NCI-H82 (cell line): ENCODE measurements around the gene TGM3.

Experiments used
- DNase-seq: peaks from one replicate; lab custom pipeline; 2025; lab: John Stamatoyannopoulos, UW

TGM3 gene, protein sequence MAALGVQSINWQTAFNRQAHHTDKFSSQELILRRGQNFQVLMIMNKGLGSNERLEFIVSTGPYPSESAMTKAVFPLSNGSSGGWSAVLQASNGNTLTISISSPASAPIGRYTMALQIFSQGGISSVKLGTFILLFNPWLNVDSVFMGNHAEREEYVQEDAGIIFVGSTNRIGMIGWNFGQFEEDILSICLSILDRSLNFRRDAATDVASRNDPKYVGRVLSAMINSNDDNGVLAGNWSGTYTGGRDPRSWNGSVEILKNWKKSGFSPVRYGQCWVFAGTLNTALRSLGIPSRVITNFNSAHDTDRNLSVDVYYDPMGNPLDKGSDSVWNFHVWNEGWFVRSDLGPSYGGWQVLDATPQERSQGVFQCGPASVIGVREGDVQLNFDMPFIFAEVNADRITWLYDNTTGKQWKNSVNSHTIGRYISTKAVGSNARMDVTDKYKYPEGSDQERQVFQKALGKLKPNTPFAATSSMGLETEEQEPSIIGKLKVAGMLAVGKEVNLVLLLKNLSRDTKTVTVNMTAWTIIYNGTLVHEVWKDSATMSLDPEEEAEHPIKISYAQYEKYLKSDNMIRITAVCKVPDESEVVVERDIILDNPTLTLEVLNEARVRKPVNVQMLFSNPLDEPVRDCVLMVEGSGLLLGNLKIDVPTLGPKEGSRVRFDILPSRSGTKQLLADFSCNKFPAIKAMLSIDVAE

DNA sequence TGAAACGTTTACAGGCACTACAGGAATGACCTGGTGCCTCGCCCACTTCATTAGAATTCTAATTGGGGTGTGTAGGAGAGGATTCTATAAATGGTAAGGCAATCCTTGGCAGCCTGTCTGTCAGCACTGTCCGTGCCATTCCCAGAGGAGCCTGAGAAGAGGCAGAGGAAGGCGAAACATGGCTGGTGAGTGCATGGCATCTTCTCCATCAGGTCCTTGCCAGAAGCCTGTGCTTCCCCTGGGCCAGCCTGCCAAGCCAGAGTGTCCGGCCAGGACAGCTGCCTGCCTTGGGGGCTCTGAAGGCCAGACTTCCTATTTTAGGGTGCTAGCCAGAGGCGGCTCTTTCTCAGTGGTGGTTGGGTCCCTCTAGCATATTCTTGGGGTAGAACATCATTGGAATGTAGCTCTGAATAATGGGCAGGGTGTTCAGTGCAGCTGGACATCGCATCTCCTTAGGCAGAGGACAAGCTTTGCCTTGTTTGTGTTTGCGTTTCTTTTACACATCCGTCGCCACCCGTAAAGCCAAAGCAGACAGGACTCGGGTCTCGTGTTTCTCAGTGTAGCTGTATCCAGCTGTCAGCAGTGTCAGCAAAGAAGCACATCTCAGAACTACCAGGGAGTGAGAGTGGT is at the start of gene TGM3:
Gene TGM3, plus strand, starts transcription at position 116 of the 630 bp plus-strand sequence. Its CDS starts 63 bp downstream, at position 179.
- DNase-seq = no peak

GRCh38 chr20:2246069-2246491 is 49.7 kb upstream of the TGM3 start:
- DNase-seq = peak; percentile 50

DNA sequence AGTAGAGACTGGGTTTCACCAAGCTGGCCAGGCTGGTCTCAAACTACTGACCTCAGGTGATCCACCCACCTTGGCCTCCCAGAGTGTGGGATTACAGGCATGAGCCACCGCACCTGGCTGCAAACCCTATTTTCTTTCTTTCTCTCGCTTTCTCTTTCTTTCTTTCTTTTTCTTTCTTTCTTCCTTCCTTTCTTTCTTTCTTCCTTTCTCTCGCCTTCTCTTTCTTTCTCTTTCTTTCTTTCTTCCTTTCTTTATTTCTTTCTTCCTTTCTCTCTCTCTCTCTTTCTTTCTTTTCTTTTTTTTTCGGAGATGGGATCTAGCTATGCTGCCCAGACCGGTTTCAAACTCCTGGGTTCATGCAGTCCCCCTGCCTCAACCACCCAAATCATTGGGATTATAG is 47.0 kb upstream of the TGM3 start:
- DNase-seq = no peak

DNA sequence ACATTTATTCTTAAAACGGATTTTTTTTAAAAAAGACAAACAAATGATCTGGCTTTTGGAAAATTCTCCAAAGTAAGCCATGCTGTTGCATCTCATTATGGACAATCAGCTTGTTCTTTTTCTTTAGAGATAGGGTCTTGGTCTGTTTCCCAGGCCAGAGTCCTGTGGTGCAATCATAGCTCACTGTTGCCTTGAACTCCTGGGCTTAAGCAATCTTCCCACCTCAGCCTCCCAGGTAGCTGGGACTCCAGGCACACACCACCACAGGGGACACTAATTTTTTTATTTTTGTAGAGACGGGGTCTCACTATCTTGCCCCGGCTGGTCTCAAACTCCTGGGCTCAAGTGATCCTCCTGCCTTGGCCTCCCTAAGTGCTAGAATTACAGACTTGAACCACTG is 45.9 kb upstream of the TGM3 start:
- DNase-seq = no peak

DNA sequence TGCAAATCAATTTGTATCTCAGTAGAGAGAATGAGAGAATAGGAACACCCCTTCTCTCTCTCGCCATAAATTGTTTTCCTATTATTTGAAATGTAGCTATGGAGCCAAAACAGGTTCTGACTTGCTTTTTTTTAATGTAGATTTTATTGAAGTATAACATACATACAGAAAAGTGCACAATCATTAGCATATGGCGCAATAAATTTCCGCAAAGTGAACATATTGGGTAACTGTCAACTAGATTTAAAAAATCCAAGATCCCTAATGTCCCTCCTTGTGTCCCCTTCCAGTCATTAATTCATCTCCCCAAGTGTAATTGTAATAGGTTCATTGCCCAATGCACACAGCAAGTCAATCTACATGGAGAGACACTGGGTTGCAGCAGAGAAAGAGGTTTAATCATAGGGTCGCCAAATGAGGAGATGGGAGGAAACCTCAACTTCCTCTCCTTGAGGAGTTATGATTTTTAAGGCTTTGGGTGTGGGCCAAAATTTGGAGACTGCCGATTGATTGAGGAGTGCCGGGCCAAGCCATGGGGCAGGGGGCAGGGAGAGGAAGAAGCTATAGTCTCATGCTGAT is 43.3 kb upstream of the TGM3 start:
- no peak for DNase-seq

DNA sequence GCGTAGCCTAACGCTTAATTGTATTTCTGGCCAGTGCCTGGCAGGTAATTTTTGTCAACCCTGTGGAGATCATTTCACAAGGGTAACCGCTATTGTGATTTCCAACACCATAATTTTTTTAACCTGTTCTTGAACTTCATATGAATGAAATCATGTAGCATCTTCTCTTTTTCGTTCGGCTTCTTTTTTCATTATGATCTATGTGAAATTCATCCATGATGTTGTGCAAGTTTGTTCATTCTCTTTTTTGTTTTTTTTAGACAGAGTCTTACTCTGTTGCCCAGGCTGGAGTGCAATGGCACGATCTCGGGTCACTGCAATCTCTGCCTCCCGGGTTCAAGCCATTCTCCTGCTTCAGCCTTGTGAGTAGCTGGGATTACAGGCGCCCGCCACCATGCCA is 42.5 kb upstream of the TGM3 start:
- DNase-seq = no peak

DNA sequence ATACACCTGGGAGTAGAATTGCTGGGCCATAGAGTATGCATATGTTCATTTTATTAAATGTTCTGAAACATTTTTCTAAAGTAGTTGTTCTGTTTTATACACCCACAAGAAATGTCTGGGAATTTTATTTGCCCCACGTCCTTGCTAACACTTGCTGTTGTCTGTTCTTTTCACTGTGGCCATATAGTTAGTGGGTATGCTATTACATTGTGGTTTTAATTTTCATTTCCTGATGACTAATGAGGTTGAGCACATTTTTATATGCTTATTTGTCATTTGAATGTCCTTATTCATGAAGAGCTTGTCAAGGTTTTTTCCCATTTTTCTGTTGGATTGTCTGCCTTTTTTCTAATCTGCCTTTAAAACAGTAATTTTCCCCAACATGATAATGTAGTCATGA is 41.5 kb upstream of the TGM3 start:
- DNase-seq = no peak

- DNase-seq = no peak
Measured at GRCh38 chr20:2255926-2256531, 39.8 kb upstream of the TGM3 start.

DNA sequence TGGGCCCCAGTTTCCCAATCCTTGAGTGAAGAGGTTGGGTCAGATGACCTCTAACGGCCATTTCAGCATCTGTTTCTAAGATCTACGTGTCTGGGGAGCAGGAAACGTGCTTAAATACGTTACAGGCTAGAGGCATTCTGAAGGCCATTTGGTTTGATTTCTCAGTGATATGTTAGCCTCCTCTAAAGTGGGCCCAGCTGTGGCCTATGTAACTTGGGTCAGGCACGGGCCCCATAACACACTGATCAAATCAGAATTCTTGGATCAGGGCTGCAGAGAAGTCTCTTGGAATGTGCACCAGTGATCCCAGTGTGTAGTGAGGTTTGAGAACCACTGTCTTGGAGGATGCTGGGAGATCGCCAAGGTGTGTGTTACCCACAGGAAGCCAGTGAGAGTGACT is 36.1 kb upstream of the TGM3 start:
- DNase-seq = no peak

DNA sequence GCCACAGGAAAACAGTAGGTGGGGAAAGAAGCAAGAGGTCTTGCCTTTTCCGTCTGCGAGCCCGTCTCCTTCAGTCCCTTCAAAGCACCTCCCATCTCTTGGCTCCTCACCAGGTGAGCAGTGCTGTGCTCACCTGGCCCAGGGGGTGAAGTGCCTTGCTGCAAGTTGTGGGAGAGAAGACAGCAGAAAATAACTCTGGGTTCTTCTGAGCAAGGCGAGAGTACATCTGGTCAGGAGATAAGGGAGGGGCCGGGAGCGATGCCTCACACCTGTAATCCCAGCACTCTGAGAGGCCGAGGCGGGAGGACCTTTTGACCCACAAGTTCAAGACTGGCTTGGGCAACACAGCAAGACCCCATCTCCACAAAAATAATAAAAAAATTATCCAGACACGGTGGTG is 35.6 kb upstream of the TGM3 start:
- DNase-seq = no peak

GRCh38 chr20:2261046-2261485 is 34.7 kb upstream of the TGM3 start:
- DNase-seq = no peak

GRCh38 chr20:2261629-2262028 is 34.2 kb upstream of the TGM3 start:
- DNase-seq = peak; percentile 21

DNA sequence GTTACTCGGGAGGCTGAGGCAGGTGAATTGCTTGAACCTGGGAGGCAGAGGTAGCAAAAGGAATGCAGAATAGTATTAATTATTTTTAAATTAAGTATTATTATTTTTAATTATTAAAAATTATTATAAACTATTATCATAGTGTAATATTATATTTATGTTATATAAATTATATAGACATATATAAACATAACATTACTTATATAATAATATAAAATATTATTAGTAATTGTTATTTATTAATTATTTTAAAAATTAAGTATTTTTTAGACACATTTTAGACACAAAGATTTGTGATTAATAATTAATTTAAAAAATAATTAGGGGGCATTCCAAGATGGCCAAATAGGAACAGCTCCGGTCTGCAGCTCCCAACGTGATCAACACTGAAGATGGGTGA is 31.7 kb upstream of the TGM3 start:
- DNase-seq = no peak

GRCh38 chr20:2264621-2265374 is 31.0 kb upstream of the TGM3 start:
- DNase-seq = peak; percentile 25

GRCh38 chr20:2273634-2274302 is 22.0 kb upstream of the TGM3 start:
- peak; percentile 82 for DNase-seq

DNA sequence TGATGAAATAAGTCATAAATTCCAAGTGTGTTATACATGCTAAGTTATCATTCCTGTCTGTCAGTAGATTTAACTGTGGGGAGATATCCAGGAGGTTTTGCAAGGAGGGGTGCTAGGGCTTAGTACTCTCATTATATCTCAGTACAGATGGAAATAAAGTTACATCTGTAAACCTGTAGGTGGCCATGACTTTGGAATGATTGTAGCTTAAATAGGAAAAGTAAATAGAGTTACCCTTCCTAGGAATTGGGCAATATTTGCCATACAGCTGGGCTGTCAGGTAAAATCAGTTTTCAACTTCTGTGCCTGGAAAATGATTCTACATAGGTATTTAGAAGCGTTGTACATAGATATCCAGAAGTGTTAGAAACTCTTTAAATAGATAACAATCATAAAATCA is 19.8 kb upstream of the TGM3 start:
- DNase-seq = no peak

- DNase-seq = no peak
Measured at GRCh38 chr20:2279253-2279779, 16.5 kb upstream of the TGM3 start.

- no peak for DNase-seq
Measured at GRCh38 chr20:2280082-2280481, 15.7 kb upstream of the TGM3 start.

DNA sequence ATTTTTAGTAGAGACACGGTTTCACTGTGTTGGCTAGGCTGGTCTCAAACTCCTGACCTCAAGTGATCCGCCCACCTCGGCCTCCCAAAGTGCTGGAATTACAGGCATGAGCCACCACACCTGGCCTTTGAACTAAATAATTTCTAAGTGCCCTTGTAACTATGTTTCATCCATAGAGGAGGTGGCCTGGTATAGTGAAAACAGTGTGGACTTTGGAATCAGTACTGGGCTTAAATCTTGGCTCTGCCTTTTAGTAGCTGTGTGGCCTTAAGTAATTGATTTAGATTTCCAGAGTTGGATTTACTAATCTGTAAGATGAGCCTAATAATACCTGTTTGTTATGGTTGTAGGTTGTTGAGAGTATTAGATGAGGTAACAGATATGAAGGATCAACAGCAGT is 14.2 kb upstream of the TGM3 start:
- DNase-seq = no peak

DNA sequence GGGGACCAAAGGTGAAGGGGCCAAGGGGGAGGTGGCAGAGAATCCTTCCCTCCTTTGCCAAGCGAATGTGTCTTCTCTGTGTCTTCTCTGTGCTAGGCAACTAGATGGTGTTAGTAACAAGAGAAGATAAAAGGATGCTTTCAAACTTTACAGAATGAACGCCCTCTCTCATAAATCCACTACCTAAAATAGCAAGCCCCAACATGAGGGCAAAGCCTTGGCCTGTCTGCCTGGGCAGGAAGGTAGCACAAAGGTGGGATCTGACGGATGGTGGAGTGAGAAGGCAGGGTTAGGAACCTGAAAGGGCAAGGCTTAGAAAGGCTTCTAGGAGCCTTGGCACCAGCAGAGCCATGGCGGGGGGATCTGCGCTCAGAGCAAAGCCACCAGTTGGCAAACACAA is 13.6 kb upstream of the TGM3 start:
- DNase-seq = no peak
